Stimulated activated CD8-positive, alpha-beta memory T cell treated with anti-CD3 and anti-CD28 coated beads, Interleukin-4, amount 100 ng/mL, for 4 hours (primary cell): Measurements from ENCODE around the gene ATXN7L2.

Source experiments
- DNase-seq, 2 donors: peaks; one replicate each; pipeline ENCODE4 v3.0.0-alpha.2; 2020; ENCODE audit warnings: low read depth in 2 of 2, low spot score in 1 of 2

The ATXN7L2 gene

GRCh38 chr1:109495738-109496137 is 12.0 kb downstream of the ATXN7L2 start:
- no peak for DNase-seq

- no peak for DNase-seq
These were observed 13.9 kb downstream of the ATXN7L2 start for GRCh38 chr1:109497449-109498160.

- no peak for DNase-seq
These were observed 14.6 kb downstream of the ATXN7L2 start for GRCh38 chr1:109498161-109498801.

GRCh38 chr1:109499081-109499480 is 15.4 kb downstream of the ATXN7L2 start:
- DNase-seq: no peak

GRCh38 chr1:109499661-109500536 is 16.2 kb downstream of the ATXN7L2 start:
- no peak for DNase-seq

GRCh38 chr1:109500941-109501381 is 17.3 kb downstream of the ATXN7L2 start:
- DNase-seq: no peak

GRCh38 chr1:109501644-109502363 is 18.1 kb downstream of the ATXN7L2 start:
- DNase-seq: no peak

- DNase-seq: no peak
These were observed 18.7 kb downstream of the ATXN7L2 start for GRCh38 chr1:109502364-109502851.

- no peak for DNase-seq
These were observed 20.2 kb downstream of the ATXN7L2 start for GRCh38 chr1:109503935-109504334.

- DNase-seq: no peak
These were observed 21.3 kb downstream of the ATXN7L2 start for GRCh38 chr1:109504974-109505373.

GRCh38 chr1:109508001-109508872 is 24.5 kb downstream of the ATXN7L2 start:
- no peak for DNase-seq

GRCh38 chr1:109508873-109509175 is 25.1 kb downstream of the ATXN7L2 start:
- DNase-seq: no peak

- DNase-seq: peak in 1 of 2 donors; percentile 37
These were observed 25.8 kb downstream of the ATXN7L2 start, which contains the start of gene AMIGO1 for GRCh38 chr1:109509176-109510134. AMIGO1 (minus strand) TSS chr1:109509727; CDS start chr1:109508912, 815 bp downstream.

- no peak for DNase-seq
These were observed 29.5 kb downstream of the ATXN7L2 start for GRCh38 chr1:109513110-109513710.

- no peak for DNase-seq
These were observed 31.1 kb downstream of the ATXN7L2 start for GRCh38 chr1:109514846-109515245.

- DNase-seq: no peak
These were observed 33.2 kb downstream of the ATXN7L2 start for GRCh38 chr1:109516872-109517271.

GRCh38 chr1:109517337-109517736 is 33.6 kb downstream of the ATXN7L2 start:
- DNase-seq: no peak
